ENCODE results near the gene EPB41L1.

The EPB41L1 gene

DNA sequence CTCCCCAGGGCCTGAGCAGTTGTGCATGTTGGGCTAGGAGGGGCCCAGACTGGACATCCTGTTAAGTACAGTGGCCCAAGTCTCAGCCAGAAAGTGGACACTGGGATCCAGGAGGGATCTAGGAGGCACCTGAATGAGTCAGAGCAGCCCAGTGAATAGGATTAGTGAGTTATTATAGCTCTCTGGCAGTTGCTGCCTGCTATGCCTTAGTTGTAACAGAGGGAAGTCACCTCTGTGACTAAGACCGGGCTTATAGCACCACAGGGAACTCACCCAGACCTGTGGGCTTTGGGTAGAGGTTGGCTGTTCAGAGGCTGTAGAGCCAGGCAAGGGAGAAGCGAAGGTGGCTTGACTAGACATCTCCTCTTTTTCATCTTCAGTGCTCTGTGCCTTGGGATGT lies 42.7 kb downstream of the EPB41L1 start:
- DNase-seq = no peak

DNA sequence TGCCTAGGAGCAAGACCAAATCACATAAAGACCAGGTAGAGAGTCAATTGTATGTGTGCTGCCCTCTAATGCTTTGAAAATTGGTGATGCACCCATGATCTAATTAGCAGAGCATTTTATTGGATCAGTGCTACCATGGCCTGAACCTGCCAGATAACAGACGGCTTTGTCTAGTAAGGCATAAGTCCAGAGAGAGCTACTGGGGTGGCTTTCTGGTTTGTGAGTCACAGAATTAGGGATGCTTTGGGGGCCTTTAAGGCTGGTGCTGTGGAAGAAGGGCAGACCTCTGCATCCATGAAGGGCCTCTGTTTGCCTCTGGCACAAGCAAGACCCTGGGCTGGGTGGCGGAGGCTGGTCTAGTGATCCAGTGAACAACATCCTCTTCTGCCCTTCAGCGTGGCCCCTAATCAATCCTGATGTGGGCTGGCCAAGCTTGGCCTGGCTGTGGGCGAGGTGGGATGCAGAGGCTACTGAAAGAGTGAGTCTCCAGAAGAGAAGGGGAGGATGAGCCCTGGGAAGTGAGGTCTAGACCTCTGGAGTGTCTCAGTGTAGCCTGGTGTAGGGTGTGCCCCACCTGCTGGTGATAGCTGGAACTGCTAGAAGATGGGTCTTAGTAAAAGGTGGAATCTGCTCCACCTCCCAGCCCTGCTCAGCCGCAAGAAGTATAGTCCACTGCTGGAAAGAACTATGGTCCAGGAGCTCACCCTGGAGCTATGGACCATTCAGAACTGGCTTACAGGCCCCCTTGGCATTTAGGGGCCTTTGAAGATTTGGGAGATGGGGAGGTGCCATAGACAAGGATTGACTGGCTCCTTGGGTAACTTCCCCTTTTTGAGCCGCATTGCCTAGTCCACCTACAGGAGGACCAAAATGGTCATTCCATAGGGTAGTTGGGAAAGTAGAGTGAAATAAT lies 45.1 kb downstream of the EPB41L1 start:
- DNase-seq = peak; percentile 56 to 72

DNA sequence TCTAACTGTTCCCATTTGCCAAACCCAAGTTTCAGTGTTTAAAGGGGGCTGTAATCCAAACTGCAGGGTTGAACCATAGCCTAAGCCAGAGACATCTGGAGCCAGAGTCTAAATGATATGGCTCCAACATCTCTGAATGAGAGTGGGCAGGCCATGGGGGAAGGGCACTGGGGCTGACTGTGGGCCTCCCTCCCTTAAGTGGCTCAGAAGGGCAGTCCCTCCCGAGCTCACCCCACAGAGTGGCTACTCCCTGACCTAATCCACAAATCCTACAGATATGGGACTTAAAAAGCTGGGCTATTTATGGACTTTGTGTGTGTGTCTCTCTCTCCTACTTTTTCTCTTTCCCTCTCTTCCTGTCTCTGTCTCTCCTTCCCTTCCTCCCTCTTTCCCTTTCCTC lies 45.9 kb downstream of the EPB41L1 start:
- DNase-seq = no peak

DNA sequence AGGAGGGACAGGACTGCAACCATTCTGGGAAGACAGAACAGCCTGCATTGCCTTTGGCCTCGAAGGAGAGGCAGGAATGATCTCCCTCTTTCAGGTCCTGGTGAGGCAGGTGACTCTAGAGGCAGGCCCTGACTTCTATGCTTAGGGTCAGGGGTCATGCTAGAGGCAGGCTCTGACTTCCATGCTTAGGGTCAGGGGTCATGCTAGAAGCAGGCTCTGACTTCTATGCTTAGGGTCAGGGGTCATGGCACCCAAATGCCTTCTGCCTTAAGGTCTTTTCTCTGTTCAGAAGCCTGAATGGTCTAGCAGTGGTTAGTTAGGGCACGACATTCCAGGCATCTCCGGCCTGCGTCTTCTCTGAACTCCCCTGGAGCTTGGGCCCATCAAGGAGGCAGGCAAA lies 46.7 kb downstream of the EPB41L1 start:
- DNase-seq = no peak

DNA sequence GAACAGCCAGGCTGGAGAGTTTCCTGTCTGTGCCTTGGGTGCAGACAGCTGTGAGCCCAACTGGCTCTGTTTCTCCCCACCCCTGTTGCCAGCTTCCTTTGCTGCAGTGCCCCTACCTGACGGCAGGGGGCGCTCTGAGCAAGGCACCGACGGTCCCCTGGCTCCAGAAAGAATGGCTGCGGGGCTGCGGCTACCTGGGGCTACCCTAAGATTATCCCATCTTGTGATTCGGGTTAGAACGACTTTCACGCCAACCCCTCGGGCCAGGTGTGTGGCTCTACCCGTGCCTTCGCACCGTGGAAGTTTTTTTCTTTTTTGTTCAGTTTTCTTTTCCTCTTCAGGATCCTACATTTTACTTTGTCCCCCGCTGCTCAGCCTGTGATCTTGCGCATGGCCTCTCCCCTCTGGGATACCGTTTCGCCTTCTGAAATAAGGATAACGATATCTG lies 48.4 kb downstream of the EPB41L1 start:
- DNase-seq = peak; percentile 67 to 77

DNA sequence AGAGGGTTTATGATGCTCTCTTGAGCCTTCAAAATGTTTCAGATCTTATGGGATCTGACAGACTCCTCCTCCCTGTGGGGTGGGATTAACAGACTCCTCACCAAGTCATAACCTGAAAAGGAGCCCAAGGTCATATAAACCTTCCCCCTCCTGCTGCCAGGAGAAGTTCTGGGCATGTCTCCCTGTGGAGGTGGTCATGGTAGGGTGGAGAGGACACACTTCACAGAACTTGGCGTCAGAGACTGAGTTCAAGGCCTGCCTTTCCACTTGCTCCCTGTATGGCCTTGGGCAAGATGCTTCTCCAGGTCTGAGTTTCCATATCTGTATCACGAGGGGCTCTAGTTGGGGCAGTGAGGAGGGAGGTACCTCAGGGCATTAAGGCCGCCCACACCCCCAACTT lies 49.3 kb downstream of the EPB41L1 start:
- no peak for DNase-seq

DNA sequence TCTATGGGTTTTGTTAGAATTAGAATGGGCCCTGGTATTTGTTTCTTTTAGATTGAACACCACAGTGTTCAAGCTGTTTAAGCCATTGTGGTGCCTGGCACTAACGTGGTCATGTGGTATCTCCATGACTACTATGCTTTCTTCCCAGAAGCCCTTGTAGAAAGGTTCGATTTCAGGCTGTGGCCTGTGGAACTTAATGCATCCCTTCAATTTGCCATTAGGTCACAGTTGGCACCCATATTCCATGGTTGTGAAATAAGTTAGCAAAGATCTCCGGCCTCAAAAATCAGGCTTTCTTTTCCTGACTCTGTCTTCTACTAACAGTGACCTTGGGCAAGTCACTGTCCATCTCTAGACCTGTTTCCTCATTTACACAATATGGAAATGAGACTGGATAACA lies 50.5 kb downstream of the EPB41L1 start:
- DNase-seq = no peak

DNA sequence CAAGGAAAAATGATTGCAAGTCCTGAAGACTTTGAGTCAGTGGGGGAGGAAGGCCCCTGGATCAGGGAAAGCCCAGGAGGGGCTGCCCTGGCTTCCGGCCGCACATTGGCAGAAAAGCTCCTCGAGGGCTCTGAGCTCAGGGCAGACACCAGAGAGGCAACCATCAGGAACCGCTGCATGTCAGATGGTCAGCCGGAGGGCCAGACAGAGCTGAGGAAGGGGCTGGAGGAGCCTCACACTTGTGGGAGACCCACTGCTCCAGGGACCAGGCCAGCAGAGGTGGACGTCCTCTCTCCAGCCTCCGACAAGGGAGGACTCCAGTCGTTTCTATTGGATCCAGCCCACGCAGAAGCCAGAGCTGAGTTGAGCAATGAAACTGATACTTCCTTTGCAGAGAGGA lies 51.5 kb downstream of the EPB41L1 start:
- DNase-seq = no peak

DNA sequence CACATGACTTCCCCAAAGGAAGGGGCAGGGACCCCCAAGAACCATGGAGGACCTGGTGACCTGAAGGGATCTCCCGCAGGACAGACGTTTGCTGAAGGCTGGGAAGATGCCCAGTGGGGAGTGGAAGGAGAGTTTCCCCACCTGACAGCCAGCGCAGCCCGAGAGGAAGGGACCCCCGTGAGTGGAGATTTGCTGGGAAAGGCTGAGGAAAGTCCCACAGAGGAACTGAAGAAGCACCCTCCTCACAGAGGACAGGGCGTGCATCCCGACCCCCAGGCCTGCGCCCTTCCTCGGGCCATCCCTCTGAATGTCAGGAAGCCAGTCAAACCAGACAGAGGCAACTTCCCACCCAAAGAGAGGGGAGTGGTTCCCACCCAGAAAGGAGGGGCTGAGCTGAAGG lies 52.1 kb downstream of the EPB41L1 start:
- DNase-seq = no peak

DNA sequence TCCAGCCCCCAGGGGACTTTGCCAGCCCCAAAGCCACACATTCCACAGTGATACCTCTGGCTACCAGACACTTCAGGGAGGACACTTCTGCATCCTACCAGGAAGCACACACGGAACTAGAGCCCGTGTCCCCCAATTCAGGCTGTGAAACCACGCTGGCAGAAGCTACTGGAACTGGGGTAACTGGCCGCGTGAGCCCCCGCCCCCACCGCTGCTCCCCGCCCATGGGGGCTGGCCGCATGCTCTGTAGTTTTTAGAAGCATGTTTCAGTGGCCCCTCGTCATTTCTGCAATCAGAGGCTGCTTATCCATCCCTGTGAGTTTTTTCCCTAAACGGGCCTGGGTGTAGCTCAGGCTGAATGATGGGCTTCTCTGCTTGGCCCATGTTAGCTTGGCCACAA lies 53.1 kb downstream of the EPB41L1 start:
- DNase-seq = no peak

DNA sequence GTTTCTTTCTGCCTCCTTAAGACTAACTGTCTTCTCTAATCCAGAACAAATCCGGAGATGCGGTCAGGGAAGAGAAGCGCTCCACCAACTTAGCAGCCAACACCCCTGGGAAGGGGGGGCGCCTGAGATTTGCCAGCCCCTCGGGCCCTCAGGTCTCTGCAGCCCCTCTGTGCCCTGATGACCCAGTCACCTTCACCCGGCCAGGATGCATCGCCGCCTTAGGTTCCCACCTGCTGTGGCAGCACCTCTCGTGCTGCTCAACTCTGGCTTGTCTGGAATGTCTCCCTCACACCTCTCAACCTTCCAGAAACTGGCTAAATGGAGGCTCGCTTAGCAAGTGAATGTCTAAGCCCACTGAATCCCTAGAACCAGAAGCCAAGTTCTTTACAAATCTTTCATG lies 53.7 kb downstream of the EPB41L1 start:
- DNase-seq = no peak

DNA sequence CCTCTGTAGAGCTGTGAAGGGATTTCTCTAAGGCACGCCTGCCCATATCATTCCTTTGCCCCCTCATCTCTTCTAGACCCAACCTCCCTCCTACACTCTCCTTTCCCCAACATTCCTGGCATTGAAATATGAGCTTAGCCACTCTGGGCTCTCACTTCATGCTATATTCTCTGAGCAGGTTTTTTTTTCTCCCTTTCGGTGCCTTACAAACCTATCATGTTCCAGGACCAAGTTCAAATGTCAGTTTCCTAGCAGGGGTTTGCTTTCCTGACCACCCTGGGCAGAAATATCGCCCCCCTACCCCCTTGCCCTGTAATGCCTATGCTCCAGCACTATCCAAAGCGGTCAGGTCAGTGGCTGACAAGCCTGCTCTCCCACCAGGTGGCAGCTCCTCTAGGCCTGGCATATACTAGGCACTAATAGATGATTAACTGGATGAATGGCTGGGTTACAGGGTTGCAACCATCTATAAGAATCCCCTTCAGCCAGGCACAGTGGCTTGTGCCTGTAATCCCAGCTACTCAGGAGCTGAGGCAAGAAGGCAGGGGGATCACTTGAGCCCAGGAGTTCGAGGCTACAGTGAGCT lies 56.0 kb downstream of the EPB41L1 start:
- no peak for DNase-seq

DNA sequence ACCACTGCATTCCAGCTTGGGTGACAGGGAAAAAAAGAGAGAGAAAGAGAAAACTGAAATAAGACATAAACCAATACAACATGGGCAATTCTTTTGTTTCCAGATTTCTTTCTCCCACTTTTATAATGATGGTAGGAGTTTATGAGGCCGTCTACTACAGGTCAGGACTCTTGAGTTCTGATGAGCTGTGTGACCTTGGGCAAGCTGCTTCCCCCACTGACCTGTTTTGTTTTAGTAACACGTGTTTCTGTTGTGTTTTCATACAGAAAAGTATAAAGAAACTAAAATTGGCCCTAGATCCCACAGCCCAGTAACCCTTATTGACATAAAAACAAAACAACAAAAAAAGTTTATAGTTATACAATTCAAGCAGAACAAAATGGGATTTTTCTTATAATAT lies 58.8 kb downstream of the EPB41L1 start:
- DNase-seq = no peak

DNA sequence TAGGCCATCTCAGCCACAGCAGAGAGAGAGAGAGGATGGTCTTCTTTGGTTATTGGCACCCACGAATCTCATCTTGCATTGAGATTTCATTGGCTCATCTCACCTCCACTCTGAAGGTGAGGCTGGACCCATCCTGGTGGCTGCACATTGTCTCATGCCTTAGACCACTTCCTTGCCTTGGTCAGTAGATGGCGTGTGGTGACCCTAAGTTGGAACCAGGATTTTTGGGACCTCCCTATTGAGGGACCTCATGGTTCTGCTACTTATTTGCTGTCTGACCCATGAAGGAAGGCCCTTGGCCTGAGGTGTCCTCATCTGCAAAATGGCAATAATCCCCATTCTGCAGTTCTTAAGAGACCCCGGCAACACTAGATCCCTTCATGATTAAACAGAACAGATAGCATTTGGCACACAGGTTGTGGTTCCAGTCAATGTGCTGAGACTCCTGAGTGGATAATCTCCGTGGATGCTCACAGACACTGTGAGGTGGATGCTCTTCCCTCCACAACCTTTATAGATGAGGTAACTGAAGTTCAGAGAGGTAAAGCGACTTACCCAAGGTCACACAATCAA lies 60.2 kb downstream of the EPB41L1 start:
- peak in 1 of 2 donors; percentile 31 for DNase-seq

DNA sequence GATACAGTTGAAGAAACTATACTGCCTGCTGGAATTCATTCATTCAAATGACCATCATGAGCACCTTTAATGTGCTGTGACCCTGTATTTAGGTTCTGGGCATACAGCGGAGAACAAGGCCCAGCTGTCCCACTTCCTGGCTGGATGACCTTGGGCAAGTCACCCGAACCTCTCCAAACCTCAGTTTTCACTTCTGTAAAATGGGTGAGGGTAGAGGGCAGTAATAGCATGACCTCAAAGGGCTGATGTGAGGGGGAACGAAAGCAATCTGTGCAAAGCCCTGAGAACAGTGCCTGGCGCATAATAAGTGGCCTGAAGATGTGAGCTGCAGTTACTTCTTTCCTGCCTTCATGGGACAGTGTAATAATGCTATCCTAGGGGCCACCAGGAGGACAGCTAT lies 61.2 kb downstream of the EPB41L1 start:
- no peak for DNase-seq

DNA sequence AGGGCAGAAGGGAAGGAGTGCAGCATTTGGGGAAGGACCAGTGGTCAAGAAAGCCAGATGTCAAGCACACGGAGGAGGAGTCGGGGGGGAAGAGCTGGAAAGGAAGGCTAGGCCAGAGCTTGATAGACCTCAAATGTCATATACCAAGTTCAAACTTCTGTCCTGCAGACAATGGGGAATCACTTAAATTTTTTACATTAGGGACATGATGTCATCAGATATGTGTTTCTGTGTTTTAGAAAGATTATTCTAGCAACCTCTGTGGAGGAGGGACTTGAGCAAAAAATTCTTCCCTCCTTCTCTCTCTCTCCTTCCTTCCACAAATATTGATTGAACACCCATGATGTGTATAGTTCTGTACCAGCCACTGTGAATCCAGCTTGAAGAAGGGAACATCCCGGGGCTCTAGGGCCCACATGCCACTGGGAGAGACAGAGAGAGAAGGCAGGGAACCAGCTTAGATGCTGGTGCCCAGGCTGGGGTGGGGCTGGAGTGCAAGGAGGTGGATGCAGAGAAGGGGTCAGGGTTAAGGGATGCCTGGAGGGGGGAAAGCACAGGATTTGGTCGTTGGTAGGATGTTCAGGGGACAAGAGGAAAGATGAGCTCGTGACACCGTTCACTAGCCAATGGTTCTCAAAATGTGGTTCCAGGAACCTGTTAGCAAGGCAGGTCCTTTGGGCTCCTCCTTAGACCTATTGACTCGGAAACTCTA lies 61.9 kb downstream of the EPB41L1 start:
- DNase-seq = no peak

DNA sequence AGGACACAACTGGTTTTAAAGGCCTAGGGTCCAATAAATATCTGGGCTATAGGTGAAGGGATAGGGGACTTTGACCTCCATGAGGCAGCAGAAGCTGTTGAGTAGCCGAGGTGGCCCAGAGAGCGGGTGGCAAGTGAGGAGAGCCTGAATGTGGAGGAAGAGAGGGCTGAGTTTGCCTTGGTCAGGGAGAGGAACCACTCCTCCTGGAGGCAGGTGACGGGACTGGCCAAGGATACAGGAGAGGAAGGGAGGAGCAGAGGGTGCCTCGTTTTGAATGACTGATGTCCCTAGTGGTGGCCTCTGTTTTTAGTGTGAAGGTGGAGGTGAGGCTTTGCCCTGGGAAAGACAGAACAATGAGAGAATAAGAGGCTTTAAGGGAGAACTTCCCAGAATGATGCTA lies 62.7 kb downstream of the EPB41L1 start:
- DNase-seq = no peak

DNA sequence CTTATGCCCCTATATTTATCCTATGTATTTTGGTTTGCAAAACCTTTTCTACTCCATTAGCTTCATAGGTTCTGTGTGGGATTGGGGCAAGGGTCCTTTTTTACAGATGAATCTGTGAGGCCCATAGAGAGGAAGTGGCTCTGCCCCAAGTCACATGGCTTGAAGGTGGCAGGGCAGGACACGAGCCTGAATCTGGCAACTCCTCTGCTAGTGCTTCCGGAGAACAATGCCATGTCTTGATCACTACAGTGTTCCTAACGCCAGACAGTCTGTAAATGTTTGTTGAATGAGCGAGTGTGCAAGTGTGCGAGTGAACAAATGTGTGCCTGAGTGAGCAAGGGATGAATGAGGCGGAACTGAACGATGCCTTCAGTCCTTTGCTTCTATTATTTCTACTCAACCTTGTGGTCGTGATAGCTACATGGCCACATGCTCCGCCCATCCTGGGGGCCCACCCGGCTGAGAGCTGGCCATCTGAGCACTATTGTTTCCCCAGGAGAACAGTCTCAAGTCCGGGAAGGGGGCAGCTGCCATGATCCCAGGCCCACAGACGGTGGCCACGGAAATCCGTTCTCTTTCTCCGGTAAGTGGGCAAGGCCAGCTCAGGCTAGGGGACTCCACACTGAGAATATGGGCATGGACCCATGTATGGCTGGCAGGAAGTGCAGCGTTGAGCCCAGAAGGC lies 64.0 kb downstream of the EPB41L1 start:
- DNase-seq = no peak

DNA sequence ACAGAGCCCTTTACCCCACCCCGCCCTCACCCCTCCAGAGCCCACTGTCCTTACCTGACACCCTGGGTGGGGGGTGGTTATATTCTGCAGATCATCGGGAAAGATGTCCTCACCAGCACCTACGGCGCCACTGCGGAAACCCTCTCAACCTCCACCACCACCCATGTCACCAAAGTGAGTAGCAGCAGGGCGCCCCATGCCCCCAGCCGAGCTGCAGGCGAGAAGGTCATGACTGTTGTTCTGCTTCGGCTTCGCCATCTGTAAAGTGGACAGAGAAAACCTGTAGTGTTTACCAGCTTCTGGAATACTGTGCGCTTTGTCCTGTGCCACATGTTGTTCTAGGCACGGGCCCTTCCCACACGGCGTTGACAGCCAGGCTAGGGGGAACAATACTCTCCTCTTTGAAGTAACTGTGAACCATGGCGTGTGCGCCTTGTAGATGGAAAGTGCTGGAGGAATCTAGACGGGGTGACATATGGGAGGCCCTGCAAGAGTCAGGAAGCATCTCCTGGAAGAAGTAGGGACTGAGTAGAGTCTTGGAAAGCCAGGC lies 65.2 kb downstream of the EPB41L1 start:
- no peak for DNase-seq

DNA sequence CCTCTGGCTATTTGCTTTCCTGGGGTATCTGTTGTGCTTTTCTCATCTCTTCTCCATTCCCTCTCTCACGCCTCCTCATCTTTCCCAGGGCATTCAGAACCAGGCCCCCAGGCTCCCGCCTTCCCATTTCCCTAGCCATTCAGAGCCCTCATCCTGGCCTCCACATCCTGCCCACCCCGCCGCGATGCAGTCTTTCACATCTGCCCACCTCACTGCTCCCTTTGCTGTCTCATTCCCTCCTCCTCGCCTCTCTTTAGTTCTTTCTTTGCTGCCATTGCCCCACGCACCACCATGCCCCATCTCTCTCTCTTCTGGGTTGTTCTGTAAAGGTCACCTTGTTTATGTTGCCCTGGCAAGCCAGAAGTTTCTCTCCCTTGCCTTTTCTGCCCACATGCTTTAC lies 71.1 kb downstream of the EPB41L1 start:
- no peak for DNase-seq

DNA sequence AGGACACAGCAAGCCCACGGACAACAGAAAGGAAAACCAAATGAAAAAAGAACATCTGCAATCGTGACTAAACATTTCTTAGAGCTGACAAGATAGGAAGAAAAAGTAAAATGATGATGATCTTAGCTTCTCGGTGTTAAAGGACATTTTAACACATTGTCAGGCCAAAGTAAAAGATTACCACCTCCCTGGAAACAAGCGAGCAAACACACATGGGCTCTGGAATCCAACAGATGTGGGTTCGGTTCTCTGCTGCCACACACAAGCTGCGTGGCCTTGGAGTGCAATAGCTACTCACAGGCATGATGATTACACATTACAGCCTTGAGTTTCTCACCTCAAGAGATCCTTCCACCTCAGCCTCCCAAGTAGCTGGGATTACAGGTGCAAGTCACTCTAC lies 74.2 kb downstream of the EPB41L1 start:
- no peak for DNase-seq

DNA sequence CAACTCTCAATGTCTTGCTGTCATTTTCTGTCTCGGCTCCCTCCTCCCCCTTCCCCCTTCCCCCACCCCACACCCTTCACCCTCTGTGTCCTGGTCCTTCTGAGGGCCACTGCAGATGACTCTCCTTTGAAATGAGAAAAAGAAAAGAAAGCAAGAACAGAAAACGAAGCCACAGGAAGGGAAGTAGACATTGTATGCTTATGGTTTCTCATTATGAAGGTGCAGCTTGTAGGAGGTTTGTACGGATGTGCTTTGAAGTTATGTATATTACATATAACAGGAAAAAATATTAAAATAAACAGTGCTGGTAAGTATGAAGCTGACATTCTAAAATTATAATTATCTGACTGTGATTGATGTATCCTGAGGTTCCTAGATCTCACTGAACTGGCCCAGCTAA lies 75.5 kb downstream of the EPB41L1 start:
- no peak for DNase-seq

DNA sequence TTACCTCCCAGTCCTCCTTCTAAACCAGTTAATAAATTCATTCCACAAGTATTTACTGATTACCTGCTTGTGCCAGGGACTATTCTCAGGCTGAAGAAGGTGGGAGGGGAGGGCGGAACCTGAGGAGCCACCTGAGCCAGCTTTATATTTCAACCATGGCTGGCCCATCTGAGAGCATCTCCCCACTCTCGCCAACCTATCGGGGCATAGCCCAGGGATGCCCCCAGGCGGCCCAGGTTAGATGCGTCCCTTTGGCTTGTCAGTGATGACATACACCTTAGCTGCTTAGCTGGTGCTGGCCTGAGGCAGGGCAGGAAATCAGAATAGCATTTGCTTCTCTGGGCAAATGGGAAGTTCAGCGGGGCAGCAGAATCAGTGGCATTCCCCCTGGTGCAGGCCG lies 76.8 kb downstream of the EPB41L1 start:
- DNase-seq = no peak

Data from CD4-positive, alpha-beta T cell treated with Interferon alpha-2 for 1 hour (primary cell).